Umbilical cord (tissue), 2 donors: ENCODE data around the gene SGCB. TPM values are rescaled to one million over a fixed set of nuclear protein-coding genes. Genes with fewer than 3 reads are reported as not detected.

Experiments
- DNase-seq: peaks from one replicate; pipeline ENCODE4 v3.0.0-alpha.2; 2015; ENCODE audit warnings: low spot score
- total RNA-seq: library from RNA; depleted of rRNA; stranded (reverse); fragments of >200 nt; gene quantifications from one replicate; pipeline ENCODE4 v1.2.3, GENCODE V29; 2014; ENCODE audit warnings: low replicate concordance; ENCODE audit not compliant: insufficient read depth

Gene SGCB
- total RNA-seq, 1 donor from 2014 or later: 51.5 TPM

DNA sequence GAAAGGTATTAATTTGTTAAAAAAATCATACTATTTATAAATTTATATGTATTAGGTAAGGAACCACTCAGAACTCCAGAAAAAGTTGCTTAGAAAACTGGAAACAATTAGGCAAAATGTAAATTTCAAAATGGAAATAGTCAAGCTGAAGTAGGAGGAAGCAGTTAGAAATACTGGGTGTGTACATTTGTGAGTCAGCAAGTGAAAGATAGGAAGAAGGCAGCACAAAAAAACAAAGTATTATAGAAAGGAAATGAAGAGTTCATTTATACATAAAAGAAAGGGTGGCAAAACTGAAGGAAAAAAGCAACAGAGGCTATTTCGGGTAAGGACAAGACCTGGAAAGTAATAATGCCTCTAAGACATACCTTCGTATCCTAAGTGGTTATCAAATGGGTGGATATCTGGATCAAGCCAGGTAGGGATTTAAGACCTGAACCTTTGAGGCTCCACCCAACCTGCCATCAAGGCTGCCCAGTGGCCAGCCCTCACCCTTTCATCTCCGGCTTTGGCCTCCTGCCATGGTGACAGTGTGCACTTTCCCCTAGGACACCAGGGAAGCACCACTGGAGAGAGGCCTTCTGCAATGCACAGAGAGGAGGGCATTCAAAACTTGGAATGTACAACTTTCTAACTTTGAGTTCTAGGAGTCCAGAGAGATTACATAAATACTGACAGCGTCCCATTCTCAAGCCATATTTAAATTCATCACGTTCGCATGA, 18.0 kb downstream of the SGCB start, which contains the start of gene LRRC66:
LRRC66 (minus strand) TSS at position 428 of the 722 bp plus-strand sequence. CDS start 2,750 bp downstream, outside the sequence.
- DNase-seq: no peak

DNA sequence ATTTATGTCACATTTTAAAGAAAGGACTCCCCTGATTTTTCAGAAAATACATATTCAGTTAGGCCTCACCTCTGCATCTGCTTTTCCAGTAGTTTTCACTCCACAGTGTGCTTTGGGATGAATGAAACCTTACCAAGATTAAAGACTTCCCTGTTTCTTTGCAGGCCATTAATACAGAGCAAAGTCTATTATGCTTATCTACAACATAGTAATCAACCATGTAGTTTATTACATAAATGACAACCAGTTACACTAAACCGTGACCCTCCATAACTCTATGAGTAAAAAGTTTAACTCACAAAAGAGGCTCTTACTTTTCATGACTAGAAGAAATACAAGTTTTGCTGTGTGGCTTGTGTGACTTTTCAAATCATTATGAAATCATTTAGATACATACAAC, 20.3 kb downstream of the SGCB start:
- no peak for DNase-seq

DNA sequence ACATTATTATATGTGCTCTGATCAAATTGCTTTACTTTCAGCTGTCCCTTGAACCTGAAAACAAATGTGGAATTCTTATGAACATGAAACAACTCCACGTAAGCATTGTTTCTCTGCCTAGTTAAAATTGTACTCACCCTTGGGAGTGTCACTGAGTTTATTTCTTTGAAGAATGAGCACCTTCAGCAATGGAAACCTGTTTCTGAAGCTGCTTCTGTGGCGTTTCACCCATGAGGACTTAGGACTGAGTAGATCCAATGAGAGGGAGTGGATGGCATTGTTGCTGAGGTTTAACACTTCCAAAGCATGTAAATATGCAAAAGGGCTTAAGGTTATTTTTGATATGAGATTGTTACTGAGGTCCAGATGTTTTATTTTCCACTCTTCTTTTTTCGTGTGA, 21.1 kb downstream of the SGCB start:
- no peak for DNase-seq

DNA sequence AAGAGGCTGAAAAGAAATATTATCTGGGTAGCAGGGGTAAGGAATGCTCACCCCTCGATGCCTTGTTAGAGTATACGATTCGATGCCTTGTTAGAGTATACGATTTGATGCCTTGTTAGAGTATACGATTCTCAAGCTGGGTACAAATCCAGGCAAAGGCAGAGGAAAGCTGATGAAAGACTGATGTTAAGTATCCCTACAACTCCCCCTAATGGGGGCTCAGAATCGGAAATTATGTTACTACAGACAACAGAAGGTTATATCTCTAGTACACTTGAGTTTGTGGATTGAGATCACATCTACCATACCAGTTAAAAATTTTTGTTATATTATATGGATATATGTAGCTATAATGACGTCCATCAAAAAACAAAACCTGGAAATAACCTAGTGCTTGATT, 22.7 kb downstream of the SGCB start:
- peak; percentile 22 for DNase-seq

- no peak for DNase-seq
Measured at GRCh38 chr4:52014903-52015302, 23.2 kb downstream of the SGCB start.

GRCh38 chr4:52012651-52013050, 25.4 kb downstream of the SGCB start:
- no peak for DNase-seq

- DNase-seq: no peak
Measured at GRCh38 chr4:52010986-52011385, 27.1 kb downstream of the SGCB start.

DNA sequence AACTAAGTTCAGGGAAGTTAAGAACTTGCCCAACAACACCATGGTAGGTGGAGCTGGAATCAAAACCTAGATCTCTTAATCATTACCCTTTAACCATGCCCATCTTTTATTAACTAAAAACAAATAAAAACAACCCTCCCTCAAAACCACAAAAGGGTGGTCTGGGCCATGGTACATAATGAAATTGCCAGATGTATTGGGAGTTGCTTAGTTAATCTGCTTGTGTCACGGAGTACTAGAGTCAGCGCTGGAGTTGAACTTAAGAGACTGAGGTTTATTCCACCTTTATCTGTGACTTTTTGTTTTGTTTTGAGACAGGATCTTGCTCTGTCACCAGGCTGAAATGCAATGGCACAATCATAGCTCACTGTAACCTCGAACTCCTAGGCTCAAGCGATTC, 31.2 kb downstream of the SGCB start:
- DNase-seq: no peak

DNA sequence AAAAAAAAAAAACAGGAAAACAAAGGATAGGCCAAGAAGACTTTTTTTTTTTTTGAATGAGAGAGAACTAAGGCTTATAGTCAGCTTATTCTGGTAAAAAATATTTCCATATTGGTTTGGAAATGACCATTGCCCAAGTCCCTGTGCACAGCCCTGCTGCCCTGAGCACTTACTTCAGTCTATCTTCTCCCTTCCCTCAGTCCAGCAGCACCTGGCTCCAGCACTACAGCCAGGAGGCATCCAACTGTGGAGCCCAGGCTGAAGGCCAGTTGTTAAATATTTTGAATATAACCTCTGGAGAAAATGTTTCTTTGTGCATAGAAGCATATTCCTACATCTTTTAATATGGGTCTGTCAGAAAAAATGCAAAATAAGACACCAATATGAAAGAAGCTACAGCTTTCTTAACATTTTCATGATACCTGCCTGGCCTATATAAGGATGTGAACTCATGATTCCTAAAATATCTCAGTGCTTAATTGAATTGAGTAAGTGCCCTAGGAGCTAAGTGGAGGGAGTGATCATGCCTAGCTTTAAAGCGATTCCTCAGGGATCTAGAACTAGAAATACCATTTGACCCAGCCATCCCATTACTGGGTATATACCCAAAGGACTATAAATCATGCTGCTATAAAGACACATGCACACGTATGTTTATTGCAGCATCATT, 32.4 kb downstream of the SGCB start:
- no peak for DNase-seq

- DNase-seq: no peak
Measured at GRCh38 chr4:52004414-52004813, 33.7 kb downstream of the SGCB start.

DNA sequence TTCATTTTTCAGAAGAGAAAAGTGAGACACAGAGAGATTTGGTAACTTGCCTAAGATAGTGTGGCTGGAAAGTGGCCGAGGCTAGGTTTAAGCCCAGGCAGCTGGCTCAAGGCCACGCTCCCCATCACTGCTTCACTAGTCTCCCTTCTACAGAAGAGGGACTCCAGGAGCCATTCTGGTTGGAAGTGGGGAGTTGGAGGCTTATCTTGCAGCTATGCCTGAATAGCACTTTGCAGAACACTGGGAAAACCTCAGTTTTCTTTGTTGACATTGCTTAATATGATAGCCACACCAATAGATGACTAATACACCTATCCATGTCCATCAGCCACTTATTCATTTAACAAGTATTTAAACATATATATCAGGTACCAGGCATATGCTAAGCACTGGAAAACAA, 36.5 kb downstream of the SGCB start:
- DNase-seq: no peak

- DNase-seq: no peak
Measured at GRCh38 chr4:51999250-51999649, 38.8 kb downstream of the SGCB start.

- no peak for DNase-seq
Measured at GRCh38 chr4:51998837-51999236, 39.3 kb downstream of the SGCB start.

GRCh38 chr4:51997647-51998046, 40.5 kb downstream of the SGCB start:
- DNase-seq: no peak

GRCh38 chr4:51995647-51996220, 42.4 kb downstream of the SGCB start:
- no peak for DNase-seq

Other genes starting within 250 kb of the SGCB start
- 85.0 TPM for gene DCUN1D4, start 195.1 kb downstream of the SGCB start, total RNA-seq
- gene LRRC66, start 17.9 kb downstream of the SGCB start, total RNA-seq: 2.2 TPM
- 2.9 TPM for gene SPATA18, start 13.0 kb upstream of the SGCB start, total RNA-seq